HG03354 (cell line): ENCODE data around the gene ALDH1A2.
A peak's percentile ranks its signal among the peaks of the same experiment; 100 is the strongest.

Experiments used
- ATAC-seq: cut with Tn5 transposase; IDR thresholded peaks from one replicate; pipeline ENCODE4 v1.9.1; 2021; ENCODE audit warnings: mild to moderate bottlenecking; ENCODE audit not compliant: unreplicated experiment, poor library complexity, severe bottlenecking

Gene ALDH1A2

DNA sequence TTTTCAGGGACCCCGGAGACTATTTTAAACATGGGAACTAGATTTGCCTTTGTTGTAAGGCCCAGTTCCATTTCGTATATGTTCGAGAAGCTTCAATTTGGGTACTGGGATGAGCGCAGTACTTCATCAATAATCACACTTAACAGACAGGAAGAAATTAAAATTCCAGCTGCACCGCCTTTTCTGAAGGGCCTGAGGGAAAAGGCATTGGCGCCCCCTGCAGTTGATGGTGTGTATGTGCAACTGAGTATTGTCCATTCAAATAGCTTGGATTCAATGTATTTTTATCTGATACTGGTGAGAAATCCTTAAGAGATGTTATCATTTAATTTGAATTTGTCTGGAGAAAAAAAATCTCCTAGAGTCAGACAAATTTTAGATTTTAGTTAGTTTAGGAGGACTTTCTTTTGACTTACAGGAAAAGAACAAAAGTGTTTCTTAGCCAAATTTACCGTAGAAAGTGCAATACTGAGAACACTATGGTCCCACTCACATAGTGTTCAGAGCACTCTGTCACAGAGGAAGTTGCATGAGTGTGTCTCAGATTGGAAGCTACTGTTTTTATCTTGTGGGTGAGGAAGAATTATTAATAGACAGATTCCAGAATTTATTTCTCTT lies 5.4 kb upstream of the ALDH1A2 start:
- ATAC-seq = no peak

- ATAC-seq = no peak
Observed at GRCh38 chr15:58069008-58069407, 3.5 kb upstream of the ALDH1A2 start.

DNA sequence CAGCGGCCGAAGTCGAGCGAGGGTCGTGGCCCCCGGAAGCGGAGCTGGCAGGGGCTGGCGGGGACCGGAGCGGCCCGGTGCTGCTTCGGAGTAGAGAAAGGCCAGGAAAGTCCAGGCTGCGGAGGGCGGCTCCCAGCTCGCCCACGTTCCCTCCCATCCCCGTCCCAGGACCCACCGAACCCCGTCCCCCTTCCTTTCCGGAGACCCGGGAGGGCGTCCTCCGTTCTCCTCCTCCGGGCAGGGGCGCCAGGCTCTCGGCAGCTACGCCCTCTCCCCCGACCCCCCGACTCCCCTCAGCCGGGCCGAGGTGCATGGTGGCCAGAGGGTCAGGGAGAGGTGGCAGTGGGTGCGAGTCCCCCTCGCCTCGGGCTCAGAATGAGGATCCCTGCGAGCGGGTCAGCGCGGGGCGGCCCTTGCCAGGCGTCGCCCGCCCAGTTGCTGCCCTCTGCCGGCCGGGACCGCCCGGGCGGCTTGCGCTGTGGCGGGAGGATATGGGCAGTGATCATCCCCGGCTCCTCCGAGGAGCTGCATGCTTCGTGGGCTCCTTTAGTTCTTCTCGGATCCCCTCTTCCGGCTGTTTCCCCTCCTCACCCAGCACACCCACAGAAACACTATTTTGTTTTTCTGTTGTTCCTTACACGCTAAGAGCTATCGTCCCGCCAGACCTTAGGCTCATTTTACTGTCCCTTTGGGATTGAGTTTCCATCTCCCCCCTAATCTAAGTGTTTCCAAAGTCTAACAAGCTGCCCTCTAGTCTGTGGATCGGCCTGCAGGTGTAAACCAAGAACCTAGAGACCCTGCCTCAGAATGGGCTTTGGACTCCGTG lies 744 bp upstream of the ALDH1A2 start:
- peak; percentile 66 for ATAC-seq

- no peak for ATAC-seq
Observed at GRCh38 chr15:58064980-58065444, 499 bp downstream of the ALDH1A2 start.

DNA sequence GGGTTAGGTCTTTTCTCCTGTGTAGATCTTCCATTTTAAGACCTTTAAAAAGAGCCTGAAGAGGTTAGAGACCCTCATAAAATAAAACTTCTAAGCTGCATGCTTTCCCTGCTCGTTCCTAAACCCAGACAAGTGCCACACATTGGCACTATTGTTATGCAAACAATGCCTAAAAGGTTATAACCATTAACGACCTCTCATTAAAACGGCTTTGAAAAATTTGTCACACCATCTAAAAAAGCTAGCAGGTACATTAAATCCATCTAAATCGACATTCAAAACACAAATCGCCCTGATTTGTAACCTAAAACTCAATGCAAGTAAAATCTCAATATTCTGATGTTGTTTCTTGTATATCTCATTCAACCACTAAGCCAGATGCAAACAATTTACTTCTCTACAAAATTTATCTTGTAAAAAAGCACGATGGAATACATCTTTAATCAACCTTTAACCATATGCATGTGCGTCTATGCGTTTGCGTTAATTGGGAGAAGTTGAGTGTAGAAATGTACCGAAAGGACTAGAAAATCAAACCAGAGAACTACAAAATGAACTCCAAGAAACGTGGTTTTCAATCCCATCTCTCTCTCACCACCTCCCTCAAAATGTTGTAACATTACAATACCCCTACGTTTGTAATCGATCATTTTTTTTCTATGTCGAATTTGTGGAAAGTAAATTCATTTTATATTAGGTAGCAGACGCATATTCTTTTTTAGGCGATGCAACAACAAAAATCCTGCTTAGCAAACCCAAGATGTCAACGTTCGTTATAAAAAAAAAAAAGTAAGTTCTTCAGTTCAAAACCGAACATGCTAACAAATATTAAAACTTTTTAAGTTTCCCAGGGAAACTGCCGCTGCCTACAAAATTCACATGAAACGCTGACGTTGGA lies 1.2 kb downstream of the ALDH1A2 start:
- no peak for ATAC-seq

DNA sequence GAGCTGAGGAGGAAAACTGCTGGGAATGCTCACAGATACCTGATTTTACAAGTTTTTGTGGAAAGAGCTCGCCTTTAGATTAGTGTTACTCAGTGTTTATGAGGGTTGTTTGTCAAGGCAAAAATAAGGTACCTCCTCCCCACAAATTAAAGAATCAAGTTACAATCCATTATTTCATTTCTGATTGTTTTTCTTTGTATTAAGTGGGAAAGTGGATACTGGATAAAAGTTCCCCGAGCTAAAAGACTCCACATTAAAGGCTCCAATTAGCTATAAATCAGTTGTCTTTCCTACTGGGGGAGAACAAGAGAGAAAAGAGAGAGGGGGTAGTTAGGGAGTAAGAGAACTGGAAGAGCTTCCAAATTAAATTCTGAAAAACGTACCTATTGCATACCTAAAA lies 1.9 kb downstream of the ALDH1A2 start:
- no peak for ATAC-seq

DNA sequence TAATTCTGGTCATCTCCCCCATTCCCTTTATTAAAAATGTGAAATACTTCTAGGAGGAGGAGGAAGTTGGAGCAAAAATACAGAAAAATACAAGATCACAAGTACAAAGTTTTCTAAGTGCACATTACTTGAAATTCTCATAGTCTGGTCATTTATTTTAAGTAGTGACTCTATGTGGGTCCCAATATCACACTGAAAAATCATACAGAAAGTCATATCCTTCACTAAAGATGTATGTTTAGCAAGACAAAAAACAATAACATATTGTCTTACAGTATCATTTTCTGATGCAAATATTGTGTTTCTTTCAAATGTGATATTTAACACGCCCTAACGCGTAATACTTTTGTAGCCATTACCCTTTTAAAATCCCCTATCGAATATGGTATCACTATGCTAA lies 2.5 kb downstream of the ALDH1A2 start:
- no peak for ATAC-seq

GRCh38 chr15:58062175-58062574 lies 3.3 kb downstream of the ALDH1A2 start:
- ATAC-seq = no peak

DNA sequence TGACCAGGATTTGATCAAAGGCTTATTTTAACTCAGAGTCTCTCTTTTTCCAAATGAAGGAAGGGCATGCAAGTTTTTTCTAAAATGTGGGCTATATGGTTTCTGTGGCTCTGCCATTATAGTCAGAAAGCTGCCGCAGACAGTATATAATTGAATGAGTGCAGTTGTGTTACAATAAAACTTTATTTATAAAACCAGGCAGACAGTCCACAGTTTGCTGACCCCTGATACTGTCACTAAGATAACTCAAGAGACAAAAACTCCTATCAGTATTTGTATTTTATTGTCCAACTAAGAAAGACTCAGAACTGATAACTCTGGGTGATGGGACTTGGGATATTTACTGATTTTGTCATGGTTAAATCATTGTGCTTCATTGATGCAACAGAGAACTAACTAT lies 4.9 kb downstream of the ALDH1A2 start:
- ATAC-seq = no peak

DNA sequence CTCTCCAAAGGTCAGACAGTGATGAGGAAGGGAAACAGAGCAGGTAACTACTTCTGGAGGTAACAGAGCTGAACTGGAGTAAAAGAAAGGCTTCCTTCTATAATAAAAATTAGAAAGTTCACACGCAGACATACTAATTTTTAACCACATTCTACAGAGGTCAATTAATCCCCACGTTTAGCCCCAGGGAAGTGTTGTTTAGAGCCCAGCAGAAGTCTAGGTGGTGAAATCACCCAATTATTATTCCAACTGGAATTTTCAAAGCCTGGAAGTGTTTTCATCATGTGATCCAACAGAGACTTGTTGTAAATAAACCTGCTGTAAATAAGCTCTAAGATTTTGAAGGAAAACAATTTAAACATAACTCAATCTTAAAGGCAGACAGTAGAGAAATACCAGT lies 6.8 kb downstream of the ALDH1A2 start:
- no peak for ATAC-seq

- ATAC-seq = no peak
Observed at GRCh38 chr15:58058073-58058472, 7.4 kb downstream of the ALDH1A2 start.

GRCh38 chr15:58057559-58057958 lies 8.0 kb downstream of the ALDH1A2 start:
- ATAC-seq = no peak

- no peak for ATAC-seq
Observed at GRCh38 chr15:58056015-58056414, 9.5 kb downstream of the ALDH1A2 start.

GRCh38 chr15:58053315-58054153 lies 12.0 kb downstream of the ALDH1A2 start:
- ATAC-seq = no peak

DNA sequence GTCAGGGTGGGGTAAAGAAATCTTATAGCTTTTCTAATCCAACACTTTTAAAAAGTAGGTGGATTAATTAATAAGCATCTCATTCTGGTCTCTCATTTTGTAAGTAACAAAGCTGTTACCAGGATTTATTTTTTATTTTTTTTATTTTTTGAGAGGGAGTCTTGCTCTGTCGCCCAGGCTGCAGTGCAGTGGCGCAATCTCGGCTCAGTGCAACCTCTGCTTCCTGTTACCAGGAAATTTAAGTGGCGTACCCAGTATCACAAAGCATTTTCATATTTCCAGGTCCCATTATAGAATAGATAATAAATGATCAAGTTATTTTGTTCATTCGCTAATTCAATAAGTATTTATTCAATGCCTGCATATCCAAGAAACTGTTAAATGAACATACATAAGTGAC lies 13.2 kb downstream of the ALDH1A2 start:
- no peak for ATAC-seq

- no peak for ATAC-seq
Observed at GRCh38 chr15:58049520-58050227, 15.8 kb downstream of the ALDH1A2 start.

DNA sequence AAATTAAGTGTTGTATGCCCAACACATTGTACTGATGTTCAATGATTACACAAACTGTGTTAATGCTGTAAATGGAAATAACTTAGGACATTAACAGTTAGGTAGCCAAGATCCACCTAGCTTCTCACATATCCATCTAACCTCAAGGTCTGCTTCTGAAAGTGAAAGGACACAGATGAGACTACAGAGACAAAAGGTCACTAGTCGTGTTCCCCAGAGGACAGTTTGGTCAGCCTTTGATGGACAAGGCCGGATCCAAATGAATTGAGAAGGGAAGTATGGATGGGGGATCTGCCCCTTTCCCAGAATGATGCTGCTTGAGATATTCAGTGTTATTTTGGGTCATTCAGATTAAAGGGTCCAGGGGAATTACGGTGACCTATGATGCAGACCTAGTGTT lies 17.2 kb downstream of the ALDH1A2 start:
- ATAC-seq = no peak

DNA sequence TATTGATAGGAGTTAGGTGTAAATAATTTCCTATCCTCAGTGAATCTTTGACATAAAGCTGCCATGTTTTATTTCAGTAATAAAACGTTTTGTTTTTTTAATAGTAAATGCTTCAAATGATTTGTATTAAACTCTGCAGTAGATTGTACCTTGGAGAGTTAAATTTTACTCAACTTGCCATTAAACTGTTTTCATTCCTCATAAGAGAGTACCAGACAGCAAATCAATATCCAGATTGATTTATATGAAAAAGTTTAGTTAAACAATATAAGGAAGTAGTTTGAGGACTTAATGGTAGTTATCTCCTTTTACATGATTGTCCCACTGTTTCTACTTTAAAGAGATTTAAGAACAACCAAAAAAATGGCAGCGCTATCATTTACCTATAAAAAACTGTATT lies 18.4 kb downstream of the ALDH1A2 start:
- no peak for ATAC-seq

GRCh38 chr15:58046467-58046866 lies 19.0 kb downstream of the ALDH1A2 start:
- ATAC-seq = no peak
